HCT116 (cell line): ENCODE measurements around the gene ACBD6.

Source experiments
- POLR2A ChIP-seq: IDR thresholded peaks from 2 replicates; pipeline ENCODE4 v1.7.0; 2011; ENCODE audit warnings: borderline replicate concordance; ENCODE audit not compliant: insufficient read depth, insufficient read length; ENCODE audit errors: extremely low read depth
- POLR2AphosphoS5 ChIP-seq: IDR thresholded peaks from 2 replicates; pipeline ENCODE4 v1.6.1; 2011; ENCODE audit warnings: mild to moderate bottlenecking, low read depth, low read length, moderate library complexity
- ZFX ChIP-seq: fragments of 450-650 bp; IDR thresholded peaks from 2 replicates; pipeline ENCODE4 v1.6.1; 2017
- TF ChIP-seq, protein P1 (sequence below), 3 experiments: fragments of 200-600 bp in 1 of 3; sonication (generic) in 1 of 3; IDR thresholded peaks in 2 of 3; conservative IDR thresholded peaks in 1 of 3; 2 replicates each; pipeline ENCODE4 v1.5.1; 2012 to 2017; ENCODE audit warnings: low read depth in 2 of 3, low read length in 2 of 3, antibody characterized with exemption in 1 of 3, borderline replicate concordance in 1 of 3, control low read depth in 1 of 3, mild to moderate bottlenecking in 1 of 3, mixed read lengths in 1 of 3, mixed run types in 1 of 3, moderate library complexity in 1 of 3; ENCODE audit not compliant: insufficient read depth in 1 of 3

- TF ChIP-seq POLR2A (no peak), ZFX (no peak), POLR2AphosphoS5 (no peak)
- TF ChIP-seq, protein P1, sequence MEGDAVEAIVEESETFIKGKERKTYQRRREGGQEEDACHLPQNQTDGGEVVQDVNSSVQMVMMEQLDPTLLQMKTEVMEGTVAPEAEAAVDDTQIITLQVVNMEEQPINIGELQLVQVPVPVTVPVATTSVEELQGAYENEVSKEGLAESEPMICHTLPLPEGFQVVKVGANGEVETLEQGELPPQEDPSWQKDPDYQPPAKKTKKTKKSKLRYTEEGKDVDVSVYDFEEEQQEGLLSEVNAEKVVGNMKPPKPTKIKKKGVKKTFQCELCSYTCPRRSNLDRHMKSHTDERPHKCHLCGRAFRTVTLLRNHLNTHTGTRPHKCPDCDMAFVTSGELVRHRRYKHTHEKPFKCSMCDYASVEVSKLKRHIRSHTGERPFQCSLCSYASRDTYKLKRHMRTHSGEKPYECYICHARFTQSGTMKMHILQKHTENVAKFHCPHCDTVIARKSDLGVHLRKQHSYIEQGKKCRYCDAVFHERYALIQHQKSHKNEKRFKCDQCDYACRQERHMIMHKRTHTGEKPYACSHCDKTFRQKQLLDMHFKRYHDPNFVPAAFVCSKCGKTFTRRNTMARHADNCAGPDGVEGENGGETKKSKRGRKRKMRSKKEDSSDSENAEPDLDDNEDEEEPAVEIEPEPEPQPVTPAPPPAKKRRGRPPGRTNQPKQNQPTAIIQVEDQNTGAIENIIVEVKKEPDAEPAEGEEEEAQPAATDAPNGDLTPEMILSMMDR (IDR thresholded peaks at IDR 0.05 in 2 of 3, conservative IDR thresholded peaks at IDR 0.05 in 1 of 3; ENCODE audit: borderline replicate concordance in 1 of 3, insufficient read depth in 1 of 3, low read depth in 2 of 3, low read length in 2 of 3) = no peak
Measured at GRCh38 chr1:180415236-180415848, 87.0 kb downstream of the ACBD6 start.
